ENCODE measurements around the gene SHOX.
"Not testable (repeated sequence)": the region's sequence is repeated elsewhere in the genome, so short reads cannot be mapped to it uniquely, and the experiment has no call there.

Gene SHOX

DNA sequence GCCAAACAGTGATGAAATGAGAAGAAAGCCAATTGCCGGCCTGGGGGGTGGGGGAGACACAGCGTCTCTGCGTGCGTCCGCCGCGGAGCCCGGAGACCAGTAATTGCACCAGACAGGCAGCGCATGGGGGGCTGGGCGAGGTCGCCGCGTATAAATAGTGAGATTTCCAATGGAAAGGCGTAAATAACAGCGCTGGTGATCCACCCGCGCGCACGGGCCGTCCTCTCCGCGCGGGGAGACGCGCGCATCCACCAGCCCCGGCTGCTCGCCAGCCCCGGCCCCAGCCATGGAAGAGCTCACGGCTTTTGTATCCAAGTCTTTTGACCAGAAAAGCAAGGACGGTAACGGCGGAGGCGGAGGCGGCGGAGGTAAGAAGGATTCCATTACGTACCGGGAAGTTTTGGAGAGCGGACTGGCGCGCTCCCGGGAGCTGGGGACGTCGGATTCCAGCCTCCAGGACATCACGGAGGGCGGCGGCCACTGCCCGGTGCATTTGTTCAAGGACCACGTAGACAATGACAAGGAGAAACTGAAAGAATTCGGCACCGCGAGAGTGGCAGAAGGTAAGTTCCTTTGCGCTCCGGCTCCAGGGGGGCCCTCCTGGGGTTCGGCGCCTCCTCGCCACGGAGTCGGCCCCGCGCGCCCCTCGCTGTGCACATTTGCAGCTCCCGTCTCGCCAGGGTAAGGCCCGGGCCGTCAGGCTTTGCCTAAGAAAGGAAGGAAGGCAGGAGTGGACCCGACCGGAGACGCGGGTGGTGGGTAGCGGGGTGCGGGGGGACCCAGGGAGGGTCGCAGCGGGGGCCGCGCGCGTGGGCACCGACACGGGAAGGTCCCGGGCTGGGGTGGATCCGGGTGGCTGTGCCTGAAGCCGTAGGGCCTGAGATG is at the start of gene SHOX:
SHOX (plus strand) TSS at position 180 of the 885 bp plus-strand sequence; CDS start at position 287, 107 bp downstream.
- no peak for DNase-seq

- no peak for DNase-seq
Measured at GRCh38 chrX:581066-581465, 49.5 kb upstream of the SHOX start.

DNA sequence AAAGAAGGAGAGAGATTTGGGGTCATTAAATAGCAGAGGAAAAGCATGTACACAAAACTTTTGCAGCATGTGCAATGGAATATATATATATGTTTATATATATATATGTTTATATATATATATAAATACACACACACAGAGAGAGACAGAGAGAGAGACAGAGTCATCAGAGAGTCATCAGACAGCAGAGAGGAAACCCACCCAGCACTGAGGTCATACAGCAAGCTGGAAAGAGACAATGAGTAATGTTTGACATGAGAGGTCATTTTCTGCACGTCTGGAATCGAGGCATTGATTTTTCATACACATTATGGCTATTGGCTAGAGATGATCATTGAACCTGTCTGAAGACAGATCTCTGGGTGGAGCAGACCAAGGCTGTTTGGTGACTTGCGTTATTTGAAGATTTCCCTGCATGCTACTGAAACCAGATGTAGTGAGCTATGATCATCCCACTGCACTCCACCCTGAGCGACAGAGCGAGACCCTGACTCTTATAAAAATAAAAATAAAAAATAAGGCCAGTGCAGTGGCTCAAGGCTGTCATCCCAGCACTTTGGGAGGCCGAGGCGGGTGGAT is 48.8 kb upstream of the SHOX start:
- no peak for DNase-seq

DNA sequence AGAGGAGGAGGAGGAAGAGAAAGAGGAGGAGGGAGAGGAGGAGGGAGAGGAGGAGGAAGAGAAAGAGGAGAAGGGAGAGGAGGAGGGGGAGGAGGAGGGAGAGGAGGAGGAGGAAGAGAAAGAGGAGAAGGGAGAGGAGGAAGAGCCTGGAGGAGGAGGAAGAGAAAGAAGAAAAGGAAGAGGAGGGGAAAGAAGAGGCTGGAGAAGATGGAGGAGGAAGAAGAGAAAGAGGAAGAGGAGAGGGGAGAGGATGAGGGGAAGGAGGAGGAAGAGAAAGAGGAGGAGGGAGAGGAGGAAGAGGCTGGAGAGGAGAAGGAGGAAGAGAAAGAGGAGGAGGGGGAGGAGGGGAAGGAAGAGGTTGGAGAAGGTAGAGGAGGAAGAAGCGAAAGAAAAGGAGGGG is 46.0 kb upstream of the SHOX start:
- DNase-seq, result no peak

GRCh38 chrX:585115-585808 is 45.3 kb upstream of the SHOX start:
- no peak for DNase-seq

DNA sequence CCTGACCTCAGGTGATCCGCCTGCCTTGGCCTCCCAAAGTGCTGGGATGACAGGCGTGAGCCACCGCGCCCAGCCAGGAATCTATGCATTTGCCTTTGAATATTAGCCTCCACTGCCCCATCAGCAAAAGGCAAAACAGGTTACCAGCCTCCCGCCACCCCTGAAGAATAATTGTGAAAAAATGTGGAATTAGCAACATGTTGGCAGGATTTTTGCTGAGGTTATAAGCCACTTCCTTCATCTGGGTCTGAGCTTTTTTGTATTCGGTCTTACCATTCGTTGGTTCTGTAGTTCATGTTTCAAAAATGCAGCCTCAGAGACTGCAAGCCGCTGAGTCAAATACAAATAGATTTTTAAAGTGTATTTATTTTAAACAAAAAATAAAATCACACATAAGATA is 44.2 kb upstream of the SHOX start:
- DNase-seq, result no peak

- DNase-seq, result not testable (repeated sequence)
Measured at GRCh38 chrX:589261-589660, 41.3 kb upstream of the SHOX start.

DNA sequence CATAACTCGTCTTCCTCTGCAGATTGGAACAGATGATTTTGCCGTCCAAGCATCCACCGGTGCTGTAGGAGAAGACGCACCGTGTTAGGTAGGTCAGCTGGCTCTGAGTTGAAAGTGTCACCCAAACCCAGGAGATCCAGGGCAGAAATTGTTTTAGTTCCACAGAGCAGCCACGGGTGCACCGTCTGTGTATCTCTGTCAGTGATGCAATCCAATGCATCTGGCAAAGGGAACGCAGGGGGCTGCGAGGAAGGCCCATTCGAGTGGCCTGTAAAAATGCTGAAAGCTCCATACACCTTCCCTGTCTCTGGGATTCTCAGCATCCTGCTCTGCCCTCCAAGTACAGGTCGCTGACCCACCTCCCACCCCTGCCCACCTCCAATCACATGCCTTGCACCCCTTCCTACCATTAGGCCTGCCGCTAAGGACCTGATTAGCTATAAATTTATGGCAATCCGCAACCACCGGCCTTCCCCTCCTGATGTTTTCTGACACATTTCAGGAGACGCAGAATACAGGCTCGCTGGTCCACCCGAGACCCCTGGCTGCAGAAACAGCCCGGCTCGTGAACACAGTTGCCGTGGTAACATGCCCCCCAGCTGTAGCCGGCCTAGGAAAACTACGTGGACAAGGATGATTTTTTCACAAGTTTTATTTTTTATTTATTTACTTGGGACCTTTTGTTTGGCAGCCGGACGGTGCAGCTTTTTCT is 39.7 kb upstream of the SHOX start:
- no peak for DNase-seq

GRCh38 chrX:599837-600715 is 30.5 kb upstream of the SHOX start:
- no peak for DNase-seq

DNA sequence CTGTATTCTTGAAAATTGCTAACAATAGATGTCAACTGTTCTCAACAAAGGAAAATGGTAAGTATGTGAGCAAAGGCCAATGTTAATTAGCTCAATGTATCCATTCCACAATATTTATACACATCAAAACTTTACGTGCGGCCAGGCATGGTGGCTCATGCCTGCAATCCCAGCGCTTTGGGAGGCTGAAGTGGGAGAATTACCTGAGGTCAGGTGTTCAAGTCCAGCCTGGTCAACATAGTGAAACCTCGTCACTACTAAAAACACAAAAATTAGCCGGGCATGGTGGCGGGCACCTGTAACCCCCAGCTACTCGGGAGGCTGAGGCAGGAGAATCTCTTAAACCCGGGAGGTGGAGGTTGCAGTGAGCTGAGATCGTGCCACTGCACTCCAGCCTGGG is 27.6 kb upstream of the SHOX start:
- DNase-seq, result not testable (repeated sequence)

DNA sequence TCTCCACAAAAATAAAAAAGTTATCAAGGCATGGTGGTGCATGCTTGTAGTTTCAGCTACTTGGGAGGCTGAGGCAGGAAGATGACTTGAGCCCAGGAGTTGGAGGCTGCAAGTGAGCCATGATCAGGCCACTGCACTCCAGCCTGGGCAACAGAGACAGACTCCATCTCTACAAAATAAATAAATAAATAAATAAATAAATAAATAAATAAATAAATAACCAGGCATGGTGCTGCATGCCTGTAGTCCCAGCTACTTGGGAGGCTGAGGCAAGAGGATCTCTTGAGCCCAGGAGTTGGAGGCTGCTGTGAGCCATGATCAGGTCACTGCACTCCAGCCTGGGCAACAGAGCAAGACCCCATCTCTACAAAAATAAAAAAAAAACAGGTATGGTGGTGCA is 26.0 kb upstream of the SHOX start:
- DNase-seq, result not testable (repeated sequence)

DNA sequence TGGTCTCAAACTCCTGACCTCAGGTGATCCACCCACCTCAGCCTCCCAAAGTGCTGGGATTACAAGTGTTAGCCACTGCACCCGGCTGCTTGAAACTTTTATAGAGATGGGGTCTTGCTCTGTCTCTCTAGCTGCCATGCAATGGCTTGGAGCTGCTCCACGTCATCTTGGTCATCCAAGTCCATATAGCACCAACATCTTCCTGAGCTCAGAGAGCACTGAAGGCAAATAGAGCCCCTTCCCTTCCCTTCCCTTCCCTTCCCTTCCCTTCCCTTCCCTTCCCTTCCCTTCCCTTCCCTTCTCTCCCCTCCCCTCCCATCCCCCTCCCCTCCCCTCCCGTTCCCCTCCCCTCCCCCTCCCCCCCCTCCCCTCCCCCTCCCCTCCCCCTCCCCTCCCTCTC is 22.5 kb upstream of the SHOX start:
- not testable (repeated sequence) for DNase-seq

DNA sequence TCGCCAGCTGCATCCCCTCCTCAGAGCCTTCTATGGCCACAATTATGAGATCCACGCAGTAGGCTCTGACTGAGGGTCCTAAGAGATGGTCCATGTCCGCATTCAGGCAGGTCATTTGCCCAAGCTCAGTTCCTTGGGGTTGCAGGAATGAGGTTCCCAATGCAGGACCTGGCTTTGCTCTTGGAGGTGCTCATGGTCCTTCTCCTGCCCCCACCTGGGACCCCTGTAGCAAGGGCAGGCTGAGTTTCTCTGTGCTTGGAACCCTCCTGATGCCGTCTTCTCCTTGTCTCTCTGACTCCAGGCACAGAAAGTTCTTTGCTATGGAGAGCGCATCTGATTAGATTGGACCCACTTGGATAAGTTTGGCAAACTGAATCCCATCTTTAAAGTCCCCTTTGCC is 16.5 kb upstream of the SHOX start:
- no peak for DNase-seq

DNA sequence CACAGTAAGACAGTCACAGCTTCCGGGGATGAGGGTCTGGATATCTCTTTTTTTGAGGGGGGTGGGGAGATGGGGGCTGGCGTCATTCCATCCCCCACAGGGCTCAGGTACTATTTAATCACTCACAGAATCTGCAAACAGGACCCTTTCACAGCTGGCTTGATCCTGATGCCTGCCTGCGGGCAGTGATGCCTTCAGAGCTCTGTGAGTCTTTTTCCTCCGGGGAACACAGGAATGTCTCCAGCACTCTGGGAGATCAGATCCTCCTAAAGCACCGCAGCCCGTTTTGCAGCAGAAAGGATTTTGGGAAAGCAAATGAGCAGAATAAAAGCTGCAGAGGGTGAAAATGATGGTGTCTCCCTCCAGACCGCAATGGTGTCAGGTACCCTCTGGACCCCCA is 13.2 kb upstream of the SHOX start:
- DNase-seq, result no peak

- DNase-seq, result no peak
Measured at GRCh38 chrX:617891-618290, 12.7 kb upstream of the SHOX start.

DNA sequence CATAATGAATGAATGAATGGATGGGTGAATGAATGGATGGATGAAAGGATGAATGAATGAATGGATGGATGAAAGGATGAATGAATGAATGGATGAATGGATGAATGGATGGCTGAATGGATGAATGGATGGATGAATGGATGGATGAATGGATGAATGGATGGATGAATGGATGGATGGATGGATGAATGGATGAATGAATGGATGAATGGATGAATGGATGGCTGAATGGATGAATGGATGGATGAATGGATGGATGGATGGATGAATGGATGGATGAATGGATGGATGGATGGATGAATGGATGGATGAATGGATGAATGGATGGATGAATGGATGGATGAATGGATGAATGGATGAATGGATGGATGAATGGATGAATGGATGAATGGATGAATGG is 12.3 kb upstream of the SHOX start:
- DNase-seq, result not testable (repeated sequence)

- DNase-seq, result no peak
Measured at GRCh38 chrX:618761-619450, 11.7 kb upstream of the SHOX start.

DNA sequence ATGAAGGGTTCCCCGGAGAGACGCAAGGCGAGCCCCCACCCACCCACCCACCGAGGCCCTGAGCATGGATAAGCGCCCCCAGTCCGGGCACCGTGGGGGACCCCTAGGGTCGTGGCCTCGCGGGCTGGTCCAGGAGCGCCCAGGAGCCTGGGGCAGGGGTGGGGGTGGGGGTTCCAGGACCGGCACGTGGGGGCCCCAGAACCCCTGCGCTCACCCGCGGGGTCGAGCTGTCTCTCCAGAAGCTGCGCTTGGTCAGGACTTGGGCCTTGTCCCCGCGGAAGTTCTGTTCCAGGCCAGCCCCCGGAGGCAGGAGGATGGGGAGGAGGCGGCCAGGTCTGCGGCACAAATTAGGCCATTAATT is 11.2 kb upstream of the SHOX start:
- no peak for DNase-seq

GRCh38 chrX:619812-620531 is 10.6 kb upstream of the SHOX start:
- DNase-seq, result no peak

GRCh38 chrX:621705-622503 is 8.7 kb upstream of the SHOX start:
- DNase-seq, result no peak
